Measurements from ENCODE around the gene TMEM132C. TPM values are rescaled to one million over a fixed set of nuclear protein-coding genes. Genes with fewer than 3 reads are reported as not detected.

TMEM132C gene
- total RNA-seq, 3 donors from 2014 or later (not counting 1 experiment from before 2014, with no cell fraction given) = 0.08 to 0.41 TPM; not detected in 1

- DNase-seq (no peak), ATAC-seq (no peak)
- Mint-ChIP-seq H3K4me3 (no peak overlapping the region), H3K27me3 (ENCODE audit: low read depth in 2 of 2) (peaks cover 19 to 42% of the 10 kb centered on the region in 2 donors), H3K4me1 (no peaks in the 10 kb centered on the region), H3K27ac (no peak overlapping the region), H3K36me3 (no peaks in the 10 kb centered on the region), H3K9me3 (no peaks in the 10 kb centered on the region)
- Histone ChIP-seq H3K27ac (ENCODE audit: low read length) (no peak overlapping the region), H3K9me3 (ENCODE audit: control insufficient read depth, insufficient read depth, low read length) (peaks cover 3% of the 10 kb centered on the region), H3K36me3 (ENCODE audit: control insufficient read depth, insufficient read depth, low read length) (no peaks in the 10 kb centered on the region), H3K27me3 (ENCODE audit: control insufficient read depth, insufficient read depth, low read length) (no peaks in the 10 kb centered on the region), H3K4me1 (ENCODE audit: control insufficient read depth, insufficient read depth, low read length) (no peaks in the 10 kb centered on the region), H3K4me3 (ENCODE audit: low read length) (no peak overlapping the region)
- intact Hi-C loops (cut with micrococcal nuclease) = no loop called here
- 13% methylated on average over 1 of the region's 2 CpGs for WGBS (ENCODE audit: insufficient coverage)
- no peak for TF ChIP-seq CTCF (IDR thresholded peaks at IDR 0.05)
Observed at GRCh38 chr12:128318946-128319345, 52.0 kb downstream of the TMEM132C start.

GRCh38 chr12:128322341-128322740, 55.4 kb downstream of the TMEM132C start:
- Histone ChIP-seq H3K27ac (ENCODE audit: low read length) (no peak overlapping the region), H3K4me3 (ENCODE audit: low read length) (no peak overlapping the region), H3K36me3 (ENCODE audit: control insufficient read depth, insufficient read depth, low read length) (no peaks in the 10 kb centered on the region), H3K9me3 (ENCODE audit: control insufficient read depth, insufficient read depth, low read length) (peaks cover 3% of the 10 kb centered on the region), H3K27me3 (ENCODE audit: control insufficient read depth, insufficient read depth, low read length) (no peaks in the 10 kb centered on the region), H3K4me1 (ENCODE audit: control insufficient read depth, insufficient read depth, low read length) (no peaks in the 10 kb centered on the region)
- intact Hi-C loops (cut with micrococcal nuclease) = no loop called here
- Mint-ChIP-seq H3K9me3 (no peaks in the 10 kb centered on the region), H3K4me3 (no peak overlapping the region), H3K27ac (no peak overlapping the region), H3K4me1 (no peaks in the 10 kb centered on the region), H3K27me3 (ENCODE audit: low read depth in 2 of 2) (peaks cover 2 to 12% of the 10 kb centered on the region in 2 donors), H3K36me3 (no peaks in the 10 kb centered on the region)
- DNase-seq = no peak
- no peak for TF ChIP-seq CTCF (IDR thresholded peaks at IDR 0.05)
- ATAC-seq = no peak
- WGBS (ENCODE audit: insufficient coverage) = 95% methylated on average over 5 of the region's 5 CpGs

- no peaks in the 10 kb centered on the region for H3K4me1 Mint-ChIP-seq
- H3K4me3 Mint-ChIP-seq = no peak overlapping the region
- Histone ChIP-seq H3K4me1 (ENCODE audit: control insufficient read depth, insufficient read depth, low read length) (no peaks in the 10 kb centered on the region), H3K27ac (ENCODE audit: low read length) (no peak overlapping the region), H3K4me3 (ENCODE audit: low read length) (no peak overlapping the region), H3K36me3 (ENCODE audit: control insufficient read depth, insufficient read depth, low read length) (no peaks in the 10 kb centered on the region), H3K27me3 (ENCODE audit: control insufficient read depth, insufficient read depth, low read length) (no peaks in the 10 kb centered on the region), H3K9me3 (ENCODE audit: control insufficient read depth, insufficient read depth, low read length) (peaks cover 3% of the 10 kb centered on the region)
- no peaks in the 10 kb centered on the region for H3K36me3 Mint-ChIP-seq
- no peak for TF ChIP-seq CTCF (IDR thresholded peaks at IDR 0.05)
- no peak overlapping the region for H3K27ac Mint-ChIP-seq
- intact Hi-C loops (cut with micrococcal nuclease) = no loop called here
- no peak for ATAC-seq
- 66% methylated on average over 20 of the region's 20 CpGs for WGBS (ENCODE audit: insufficient coverage)
- DNase-seq = no peak
- no peaks in the 10 kb centered on the region for H3K9me3 Mint-ChIP-seq
- peaks cover 5 to 11% of the 10 kb centered on the region in 2 donors for H3K27me3 Mint-ChIP-seq (ENCODE audit: low read depth in 2 of 2)
Observed at GRCh38 chr12:128323145-128323920, 56.4 kb downstream of the TMEM132C start.

- WGBS (ENCODE audit: insufficient coverage) = 83% methylated on average over 12 of the region's 12 CpGs
- H3K27ac ChIP-seq (ENCODE audit: low read length) = no peak overlapping the region
- Mint-ChIP-seq H3K36me3 (no peaks in the 10 kb centered on the region), H3K9me3 (no peaks in the 10 kb centered on the region), H3K27me3 (ENCODE audit: low read depth in 2 of 2) (peaks cover 3 to 11% of the 10 kb centered on the region in 2 donors), H3K4me1 (no peaks in the 10 kb centered on the region), H3K27ac (no peak overlapping the region), H3K4me3 (no peak overlapping the region)
- no peaks in the 10 kb centered on the region for H3K27me3 ChIP-seq (ENCODE audit: control insufficient read depth, insufficient read depth, low read length)
- no peaks in the 10 kb centered on the region for H3K36me3 ChIP-seq (ENCODE audit: control insufficient read depth, insufficient read depth, low read length)
- H3K9me3 ChIP-seq (ENCODE audit: control insufficient read depth, insufficient read depth, low read length) = peaks cover 3% of the 10 kb centered on the region
- intact Hi-C loops (cut with micrococcal nuclease) = no loop called here
- ATAC-seq (no peak), DNase-seq (no peak)
- no peak overlapping the region for H3K4me3 ChIP-seq (ENCODE audit: low read length)
- H3K4me1 ChIP-seq (ENCODE audit: control insufficient read depth, insufficient read depth, low read length) = no peaks in the 10 kb centered on the region
- no peak for TF ChIP-seq CTCF (IDR thresholded peaks at IDR 0.05)
Observed at GRCh38 chr12:128325646-128326045, 58.7 kb downstream of the TMEM132C start.

All from natural killer cell (primary cell).